Measurements from ENCODE around the gene PTPN14.

Gene PTPN14

DNA sequence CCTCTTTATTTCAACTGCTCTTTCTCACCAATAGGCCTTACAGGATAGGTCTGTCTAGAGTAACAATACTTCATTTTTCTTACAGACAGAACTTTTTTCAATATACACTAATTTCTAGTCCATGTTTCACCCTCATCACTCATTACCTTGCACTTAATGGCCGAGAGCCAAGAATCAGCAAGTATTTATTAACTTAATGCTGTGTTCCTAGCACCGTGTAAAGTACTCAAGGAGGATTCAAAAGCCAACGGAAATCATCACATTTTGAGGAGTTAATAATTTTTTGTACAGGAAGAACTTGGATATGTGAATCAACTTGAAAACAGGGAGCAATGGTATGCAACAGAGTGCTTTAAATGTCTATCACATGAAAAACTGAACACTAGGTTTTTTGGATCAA lies 102.0 kb downstream of the PTPN14 start:
- no peak for DNase-seq

DNA sequence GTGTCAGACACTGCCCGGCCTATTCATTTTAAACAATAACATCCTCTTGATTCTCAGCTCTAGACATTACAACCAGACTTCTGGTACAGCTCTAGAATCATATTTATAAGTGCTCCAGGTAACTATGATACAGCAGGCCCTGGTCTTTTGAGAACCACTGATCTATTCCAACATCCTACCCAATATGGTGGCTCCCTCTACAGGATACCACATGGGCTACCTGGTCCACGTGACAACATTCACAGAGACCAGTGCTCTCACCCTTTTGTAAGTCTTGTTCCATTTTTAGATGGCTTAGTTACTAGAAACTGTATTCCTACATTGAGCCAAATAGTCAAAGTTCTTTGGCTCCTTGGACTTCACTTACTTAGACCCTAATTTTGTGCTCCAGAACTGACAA lies 102.9 kb downstream of the PTPN14 start:
- DNase-seq: no peak

DNA sequence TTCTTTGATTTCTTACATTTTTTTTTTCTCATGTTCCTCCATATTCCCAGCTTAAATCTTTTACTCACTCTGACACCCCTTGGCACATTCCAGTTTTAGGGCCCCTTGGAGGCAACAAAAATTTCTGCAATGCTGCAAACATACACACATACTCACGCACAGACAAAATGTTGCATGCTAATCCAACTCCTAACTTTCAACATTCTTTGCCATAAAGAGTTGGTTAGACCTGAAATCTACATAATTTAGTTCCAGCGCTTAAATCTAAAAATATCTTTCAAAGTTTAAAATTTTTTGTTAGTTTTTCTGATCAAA lies 103.9 kb downstream of the PTPN14 start:
- DNase-seq: no peak

DNA sequence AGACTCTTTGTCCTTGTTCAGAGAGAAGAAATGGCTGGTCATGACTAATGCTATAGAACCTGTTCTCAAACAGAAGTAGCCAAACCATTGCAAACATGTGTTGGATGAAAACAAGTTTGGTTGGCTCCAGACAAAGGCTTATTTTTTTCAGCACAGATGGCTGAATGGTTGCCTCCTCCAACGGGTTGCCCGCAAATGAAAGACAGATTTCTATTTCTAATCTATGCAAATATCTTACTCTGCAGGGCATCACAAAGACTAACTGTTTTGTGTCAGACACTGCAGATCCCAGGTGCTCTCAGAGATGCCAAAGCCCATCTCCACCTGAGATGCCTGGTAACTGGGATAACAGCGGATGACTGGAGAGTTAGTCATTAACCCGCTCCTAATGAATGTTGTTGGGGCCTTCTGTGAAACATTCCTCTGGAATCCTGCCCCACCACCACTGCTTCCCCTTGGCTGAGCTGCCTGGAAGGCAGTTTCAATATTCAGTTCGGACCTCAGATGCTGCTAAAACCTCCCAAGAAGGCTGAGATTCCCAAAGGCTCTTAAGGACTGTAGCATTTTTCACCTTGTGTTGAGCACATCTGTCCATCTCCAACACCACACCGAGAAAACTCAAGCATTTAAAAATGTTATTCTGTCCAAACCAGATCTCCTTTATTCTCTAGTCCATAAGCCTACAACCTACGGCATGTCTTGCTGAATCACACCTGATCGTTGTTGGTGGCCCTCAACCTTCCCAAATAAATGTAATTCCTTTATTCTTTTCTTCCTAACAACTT lies 104.4 kb downstream of the PTPN14 start:
- DNase-seq: peak; percentile 58

DNA sequence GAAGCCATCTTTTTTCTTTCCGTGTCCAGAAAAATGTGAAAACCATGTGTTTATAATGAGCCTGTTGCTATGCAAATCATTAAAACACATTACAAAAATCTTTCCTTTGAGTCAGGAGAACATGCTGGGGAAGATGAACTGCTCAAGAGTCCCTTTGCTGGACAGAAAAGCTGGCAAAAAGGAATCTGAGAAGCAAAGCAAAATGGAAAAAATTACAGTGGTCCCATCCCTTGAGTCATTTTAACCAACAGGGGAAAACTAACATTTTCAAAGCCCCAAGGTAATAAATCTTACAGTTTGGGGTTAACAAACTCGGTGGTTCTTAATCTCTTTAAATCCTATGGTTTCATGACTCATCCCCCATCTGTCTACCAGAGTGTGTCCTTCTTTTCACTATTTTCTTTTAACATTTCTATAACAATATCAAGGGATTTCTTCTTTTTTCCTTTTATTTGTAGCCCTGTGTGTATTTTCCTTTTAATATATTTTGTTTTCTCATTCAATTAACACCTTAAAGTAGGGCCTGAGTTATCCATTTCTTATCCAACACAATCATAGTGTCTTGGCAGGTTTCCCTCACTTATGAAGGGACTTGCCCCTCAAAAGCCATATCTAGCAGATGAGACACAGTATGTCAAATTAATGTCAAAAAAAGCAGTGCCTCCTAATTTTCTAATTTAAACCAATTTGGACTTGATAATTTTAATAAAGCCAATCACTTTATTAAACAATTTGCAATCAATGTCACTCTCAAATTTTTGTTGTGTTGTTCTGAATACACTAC lies 105.4 kb downstream of the PTPN14 start:
- peak; percentile 55 for DNase-seq

DNA sequence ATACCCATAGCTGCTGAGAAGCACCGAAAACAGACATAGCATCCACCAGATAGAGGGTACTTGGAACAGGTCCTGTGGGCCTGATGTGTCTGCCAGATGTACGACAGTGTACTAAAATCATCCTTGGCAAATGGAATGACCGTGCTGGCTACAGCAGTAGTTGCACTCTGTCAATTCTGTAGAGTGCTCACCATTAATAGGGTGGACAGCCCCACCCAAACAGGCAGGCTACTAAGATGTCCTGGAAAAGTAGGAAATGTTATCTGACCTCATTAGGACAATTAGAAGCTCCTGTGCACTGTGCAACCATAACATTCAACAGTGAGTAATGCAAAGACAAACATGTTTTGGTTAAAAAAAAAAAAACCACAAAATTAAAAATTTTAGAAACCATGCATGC lies 106.2 kb downstream of the PTPN14 start:
- DNase-seq: no peak

DNA sequence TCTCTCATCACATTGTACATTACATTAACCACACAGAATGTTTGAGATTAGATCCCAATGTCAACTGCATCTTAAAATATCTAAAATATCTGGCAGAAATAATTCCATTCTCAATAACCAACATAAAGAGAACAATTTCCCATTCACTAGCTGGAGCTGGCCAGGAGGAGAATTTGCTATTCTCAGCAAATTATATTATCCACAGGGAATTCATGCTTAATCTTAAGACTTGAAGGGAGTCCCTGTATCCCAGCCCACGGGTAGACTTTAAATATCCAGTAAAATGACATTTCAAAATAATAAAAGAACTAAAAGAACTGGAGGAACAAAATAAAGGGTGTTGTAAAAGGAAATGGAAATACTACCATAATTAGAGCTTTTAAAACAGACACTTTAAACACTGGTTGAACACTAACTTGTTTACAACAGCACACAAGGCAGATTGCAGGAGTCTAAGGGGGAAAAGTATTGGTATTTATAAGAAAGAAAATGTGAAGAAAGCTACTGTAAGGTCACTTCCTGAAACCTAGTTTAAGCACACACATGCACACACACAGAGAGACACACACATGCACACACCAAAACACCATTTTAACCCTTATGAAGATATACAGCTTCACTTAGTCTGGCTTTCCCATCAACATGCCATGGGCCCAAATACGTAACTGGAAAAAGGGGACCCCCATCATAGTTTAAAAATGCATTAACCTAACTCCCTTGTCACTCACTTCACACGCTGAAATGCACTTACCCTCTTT lies 107.0 kb downstream of the PTPN14 start:
- DNase-seq: no peak

DNA sequence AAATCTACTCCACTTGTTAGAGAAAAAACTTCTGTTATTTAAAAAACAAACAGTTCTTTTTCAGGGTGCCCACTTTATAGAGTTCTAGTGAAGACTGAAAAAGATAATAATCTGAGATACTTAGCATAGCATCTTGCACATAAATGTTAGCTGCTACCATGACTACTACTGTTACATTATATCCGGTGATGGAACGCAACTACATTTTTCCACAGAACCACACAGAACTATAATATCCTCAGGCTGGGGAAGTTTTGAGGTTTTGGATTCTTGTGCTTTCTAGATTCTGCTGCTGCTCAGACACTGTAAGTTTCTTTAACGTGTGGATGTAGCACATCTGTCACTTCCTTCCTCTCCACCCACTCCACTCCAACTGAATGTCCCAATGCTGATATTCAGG lies 110.3 kb downstream of the PTPN14 start:
- no peak for DNase-seq

DNA sequence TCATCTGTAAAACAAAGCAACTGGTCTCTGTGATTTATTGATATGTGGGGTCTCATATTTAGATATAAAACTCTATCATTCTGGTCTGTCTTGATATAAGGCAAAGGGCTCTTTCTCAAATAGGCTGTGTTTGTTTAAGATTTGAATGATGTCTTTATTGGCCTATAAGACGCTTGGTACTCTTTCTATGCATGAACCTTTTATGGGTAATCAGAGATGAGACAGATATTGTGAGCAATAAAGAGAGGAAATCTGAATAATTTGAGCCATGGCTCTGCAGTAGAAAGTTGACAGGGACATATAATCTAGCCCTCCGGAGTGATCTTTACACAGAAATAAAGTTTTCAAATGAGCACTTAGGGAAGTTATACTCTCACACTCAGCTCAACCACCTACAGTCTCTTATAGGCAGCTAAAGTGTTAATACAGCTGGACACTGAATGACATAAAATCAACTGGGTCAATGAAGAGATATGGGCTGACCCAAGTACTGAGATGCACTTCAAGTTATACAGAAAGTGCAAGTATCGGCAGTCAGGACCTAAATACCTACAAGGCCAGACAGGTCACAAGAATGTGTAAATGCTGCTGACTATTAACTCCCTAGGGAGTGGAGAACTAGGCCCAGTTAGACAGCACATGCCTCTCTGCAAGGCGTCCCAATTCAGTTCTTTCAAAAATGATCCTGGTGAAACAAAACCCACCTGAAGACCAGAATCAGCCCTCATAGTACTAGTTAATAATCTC lies 111.0 kb downstream of the PTPN14 start:
- no peak for DNase-seq

DNA sequence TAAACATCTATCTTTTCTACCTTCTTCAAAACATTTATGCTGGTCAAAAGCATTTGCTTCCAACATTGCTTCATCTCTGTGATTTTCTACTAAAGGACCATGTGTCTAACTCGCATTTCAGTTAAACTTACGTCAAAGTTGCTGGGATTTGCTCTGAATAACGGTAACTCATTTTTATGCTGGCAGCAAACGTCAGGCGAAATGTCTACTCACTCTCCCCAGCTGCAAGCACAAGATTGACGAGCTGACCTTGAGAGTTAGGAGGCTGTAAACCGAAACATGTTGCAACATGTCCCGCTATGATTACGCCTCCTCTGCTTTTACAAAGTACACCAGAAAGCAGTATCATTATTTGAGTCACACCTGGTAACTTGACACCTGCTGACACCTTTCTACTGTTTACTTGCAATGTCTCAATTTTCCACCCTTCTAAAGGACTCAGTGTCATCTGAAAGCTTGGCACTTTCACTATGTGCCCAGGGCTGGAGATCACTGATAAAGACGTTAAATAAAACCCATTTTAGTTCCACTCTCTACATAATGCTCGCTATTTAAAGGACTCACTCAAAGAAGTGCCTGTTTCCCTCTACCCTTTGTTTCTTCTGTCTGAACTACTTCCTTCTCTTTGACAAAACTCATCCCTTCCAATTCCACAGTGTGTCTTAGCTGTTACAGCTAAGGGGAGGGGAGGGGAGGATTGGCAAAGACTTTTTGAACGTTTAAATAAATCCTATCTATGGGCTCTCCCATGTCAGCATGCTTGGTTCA lies 111.9 kb downstream of the PTPN14 start:
- no peak for DNase-seq

DNA sequence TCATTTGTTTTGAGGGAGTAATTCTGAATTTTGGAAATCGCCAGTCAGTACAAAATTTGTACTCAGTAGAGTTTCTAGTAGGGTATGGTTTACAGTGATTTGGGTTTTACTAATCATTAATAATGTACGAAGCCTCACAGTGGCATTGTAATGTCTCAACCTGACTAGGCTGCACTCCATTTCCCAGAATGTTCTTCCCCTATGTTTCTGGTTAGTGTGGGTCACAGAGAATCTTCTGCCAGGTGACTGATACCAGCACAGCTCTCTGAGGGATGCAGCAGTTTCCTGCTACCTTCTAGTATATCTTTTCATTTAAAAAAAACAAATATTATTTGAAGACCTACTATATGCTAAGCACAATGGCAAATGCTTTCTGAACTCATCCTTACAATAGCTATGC lies 112.9 kb downstream of the PTPN14 start:
- DNase-seq: no peak

DNA sequence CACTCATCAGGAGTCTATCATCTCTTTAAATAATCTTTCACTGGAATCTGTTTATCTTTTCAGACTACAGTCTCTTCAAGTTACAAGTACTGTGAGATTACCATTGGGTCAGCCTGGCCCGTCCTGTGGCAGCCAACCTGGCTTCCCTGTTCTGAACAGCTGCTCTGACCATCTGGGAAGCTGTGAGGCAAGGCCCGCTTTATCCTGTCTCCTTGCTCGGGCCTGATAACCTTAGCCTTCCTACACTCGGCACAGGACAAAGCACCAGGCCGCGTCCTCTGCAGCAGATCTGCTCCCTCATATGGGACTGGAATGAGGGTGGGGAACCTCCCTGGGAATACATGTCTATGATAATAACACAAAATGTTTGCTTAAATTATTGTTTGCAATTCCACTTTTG lies 113.3 kb downstream of the PTPN14 start:
- peak; percentile 16 for DNase-seq

DNA sequence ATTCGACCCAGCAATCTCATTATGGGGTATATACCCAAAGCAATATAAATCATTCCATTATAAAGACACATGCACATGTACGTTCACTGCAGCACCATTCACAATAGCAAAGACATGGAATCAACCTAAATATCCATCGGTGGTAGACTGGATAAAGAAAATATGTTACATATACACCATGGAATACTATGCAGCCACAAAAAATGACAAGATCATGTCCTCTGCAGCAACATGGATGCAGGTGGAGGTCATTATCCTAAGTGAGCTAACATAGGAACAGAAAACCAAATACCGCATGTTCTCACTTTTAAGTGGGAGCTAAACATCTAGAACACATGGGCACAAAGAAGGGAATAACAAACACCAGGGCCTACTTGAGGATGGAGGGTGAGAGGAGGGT lies 115.5 kb downstream of the PTPN14 start:
- DNase-seq: no peak

DNA sequence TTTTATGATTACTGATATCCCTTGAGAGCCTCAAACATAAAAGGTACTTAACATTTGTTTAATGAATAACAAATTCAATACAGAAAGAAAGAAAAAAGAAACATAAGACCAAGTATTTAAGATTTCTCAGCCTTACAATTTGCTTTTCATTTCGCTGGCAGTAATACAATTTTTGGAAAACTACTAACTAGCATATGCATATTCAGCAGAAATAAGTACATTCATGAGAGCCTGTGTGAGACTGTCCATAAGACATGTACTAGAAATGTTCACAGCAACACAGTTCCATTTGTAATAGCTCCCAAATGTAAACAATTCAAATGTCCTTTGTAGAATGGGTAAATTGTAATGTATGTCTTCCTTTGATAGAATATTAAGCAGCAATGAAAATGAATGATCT lies 119.2 kb downstream of the PTPN14 start:
- no peak for DNase-seq

DNA sequence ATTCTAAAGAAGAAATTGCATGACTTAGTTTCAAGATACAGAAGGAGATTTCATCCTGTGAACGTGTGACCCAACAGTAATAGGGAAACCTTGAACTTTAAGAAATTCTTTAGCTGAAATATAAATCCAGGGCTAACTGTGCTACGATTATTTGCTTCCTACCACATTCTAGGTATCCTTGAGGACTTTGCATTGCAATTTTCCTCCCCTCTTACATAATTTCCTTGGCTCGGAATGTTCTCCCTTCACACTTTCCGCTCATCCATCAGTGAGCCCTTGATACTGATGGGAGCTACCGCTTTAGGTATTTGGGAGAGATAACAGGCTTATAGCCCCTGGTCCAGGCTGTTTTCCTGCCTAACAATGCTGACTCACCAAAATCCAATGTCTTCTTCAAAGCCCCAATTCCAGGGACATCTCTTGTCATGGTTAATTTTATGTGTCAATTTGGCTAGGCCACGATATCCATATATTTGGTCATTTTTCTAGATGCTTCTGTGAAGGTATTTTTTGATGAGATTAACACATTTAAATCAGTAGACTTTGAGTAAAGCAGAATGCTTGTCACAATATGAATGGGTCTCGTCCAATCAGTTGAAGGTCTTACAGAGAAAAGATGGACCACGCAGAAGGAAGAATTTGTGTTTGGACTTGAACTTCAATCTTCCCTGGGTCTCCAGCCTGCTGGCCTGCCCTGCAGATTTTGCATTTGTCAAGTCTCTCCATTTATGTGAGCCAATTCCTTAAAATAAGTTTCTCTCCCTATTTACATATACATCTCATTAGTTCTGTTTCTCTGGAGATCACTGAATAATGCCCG lies 121.2 kb downstream of the PTPN14 start:
- no peak for DNase-seq

DNA sequence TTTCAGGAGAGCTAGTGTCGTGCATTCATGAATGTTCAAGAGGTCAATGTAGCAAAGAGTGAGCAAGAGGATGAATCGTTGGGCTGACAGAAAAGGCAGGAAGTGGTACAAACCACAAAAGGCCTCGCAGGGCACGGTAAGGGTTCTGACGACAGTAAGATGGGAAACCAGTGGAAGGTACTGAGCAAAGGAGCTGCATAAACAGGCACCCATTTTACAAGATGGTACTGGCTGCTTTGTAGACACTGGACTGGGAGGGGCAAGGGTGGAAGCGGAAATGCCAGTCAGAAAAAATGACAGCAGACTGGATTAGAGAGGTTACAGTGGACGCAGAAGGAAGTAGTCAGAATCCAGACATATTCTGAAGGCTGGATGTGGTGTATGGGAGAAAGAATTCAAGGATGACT lies 123.5 kb downstream of the PTPN14 start:
- peak; percentile 11 for DNase-seq

DNA sequence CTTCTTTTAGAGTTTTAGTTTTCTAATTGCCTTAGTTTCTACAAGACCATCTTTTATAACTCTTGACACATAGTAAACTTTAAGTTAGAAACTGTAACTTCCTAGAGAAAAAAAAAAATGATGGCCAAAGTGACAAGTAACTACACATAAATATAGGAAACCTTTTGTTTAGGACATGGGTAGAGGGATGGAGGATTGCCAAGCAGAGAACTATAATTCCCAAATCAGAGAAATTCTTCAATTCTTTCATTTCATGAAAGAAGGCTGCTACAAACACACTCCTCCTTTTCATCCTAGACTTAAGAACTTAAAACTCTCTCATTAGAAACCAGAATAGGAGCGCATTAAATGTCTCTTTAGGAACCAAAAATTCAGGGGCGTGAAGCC lies 125.0 kb downstream of the PTPN14 start:
- DNase-seq: no peak

DNA sequence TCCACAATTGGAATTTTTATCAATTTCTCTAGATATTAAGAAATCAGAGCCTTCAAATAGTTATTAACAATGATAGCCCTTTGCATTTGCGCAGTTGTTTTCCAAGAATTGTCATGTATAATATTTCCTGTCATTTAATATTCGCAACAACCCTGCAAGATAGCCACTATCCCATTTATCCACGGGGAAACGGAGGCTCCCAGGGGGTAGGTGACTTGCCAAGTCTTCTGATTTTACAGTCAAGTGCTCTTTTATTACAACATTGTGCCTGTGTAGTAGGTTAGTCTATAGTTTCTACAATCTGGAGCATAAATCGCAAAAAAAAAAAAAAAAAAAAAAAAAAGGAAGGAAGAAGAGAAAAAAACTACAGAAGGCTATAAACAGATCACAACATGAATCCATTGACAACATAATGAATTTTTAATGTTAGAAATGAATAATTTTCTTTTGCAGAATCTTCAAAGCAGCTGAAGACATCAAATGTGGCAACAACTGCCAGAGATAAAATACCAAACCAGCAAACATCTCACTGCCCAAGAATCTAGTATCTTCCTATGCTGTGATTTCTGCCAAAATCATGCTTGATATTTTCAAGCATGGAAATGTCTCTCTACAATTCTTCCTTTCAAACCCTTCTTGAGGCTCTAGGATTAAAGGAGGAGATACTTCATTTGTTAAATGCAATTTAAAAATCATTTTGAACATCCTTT lies 125.5 kb downstream of the PTPN14 start:
- DNase-seq: no peak

DNA sequence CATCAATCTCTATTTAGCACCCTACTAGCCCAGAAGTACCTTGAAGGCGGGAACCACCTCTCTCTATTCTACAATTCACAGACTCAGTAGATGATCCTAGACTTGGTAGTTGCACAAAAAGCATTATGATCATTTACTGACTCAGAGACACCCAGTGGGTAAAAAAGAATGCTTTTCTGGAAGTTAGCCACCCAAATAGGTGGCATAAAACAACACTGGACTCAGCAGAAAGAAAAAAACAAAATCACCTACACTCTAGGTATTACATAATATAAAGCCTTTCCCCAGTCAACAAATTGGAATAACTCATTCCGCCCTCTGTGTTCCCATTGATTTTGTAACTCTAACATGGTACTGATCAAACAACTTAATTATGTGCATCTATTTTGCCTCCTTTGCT lies 126.3 kb downstream of the PTPN14 start:
- no peak for DNase-seq

DNA sequence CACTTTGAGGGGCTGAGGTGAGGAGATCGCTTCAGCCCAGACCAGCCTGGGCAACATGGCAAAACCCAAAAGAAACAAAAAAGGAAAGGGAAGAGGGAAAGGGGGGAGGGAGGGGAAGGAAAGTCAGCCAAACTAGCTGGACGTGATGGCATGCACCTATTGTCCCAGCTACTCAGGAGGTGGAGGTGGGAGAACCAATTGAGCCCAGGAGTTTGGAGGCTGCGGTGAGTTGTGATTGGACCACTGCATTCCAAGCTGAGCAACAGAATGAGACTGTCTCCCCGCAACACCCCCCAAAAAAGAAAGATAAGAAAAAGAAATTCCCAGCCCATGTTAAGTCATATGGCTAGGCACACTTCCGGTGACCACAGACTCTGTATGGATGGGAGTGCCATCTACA lies 128.4 kb downstream of the PTPN14 start:
- DNase-seq: no peak

DNA sequence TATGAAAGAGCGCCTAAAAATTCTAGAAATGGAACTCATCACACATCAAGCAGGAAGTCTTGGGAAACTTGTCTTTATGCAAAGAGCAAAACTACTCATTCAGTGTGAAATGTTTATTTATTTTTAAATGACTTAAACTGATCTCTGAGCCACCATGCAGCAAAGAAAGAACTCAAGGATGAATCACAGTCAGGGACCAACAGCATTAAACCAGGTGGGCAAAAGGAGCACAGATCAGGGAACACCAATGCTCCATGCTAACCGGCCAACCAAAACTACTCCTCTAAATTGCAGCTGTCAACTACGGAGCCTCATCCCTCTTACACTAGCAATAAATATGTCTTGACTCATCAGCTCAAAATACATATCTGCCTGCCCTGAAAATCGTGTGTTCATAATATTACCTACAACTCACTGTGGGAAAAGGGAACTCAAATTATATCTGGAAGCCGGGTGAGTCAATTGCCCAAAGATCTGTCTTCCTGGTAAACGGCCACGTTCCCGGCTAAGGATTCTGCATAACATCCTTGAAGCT lies 129.2 kb downstream of the PTPN14 start:
- no peak for DNase-seq

Data from NCI-H1694 treated with DMSO at 0.1 percent for 48 hours (cell line).